COR-L47 (cell line): ENCODE results near the gene MRPL39.
"Not testable (repeated sequence)": the region's sequence is repeated elsewhere in the genome, so short reads cannot be mapped to it uniquely, and the experiment has no call there.

Experiments used
- DNase-seq: peaks from one replicate; lab custom pipeline; 2025; lab: John Stamatoyannopoulos, UW

The MRPL39 gene

GRCh38 chr21:25607151-25608043 is at the start of gene MRPL39:
TSS of gene MRPL39 (minus strand) at chr21:25607481. CDS start at chr21:25607475, 6 bp downstream.
- DNase-seq = peak; percentile 85

- no peak for DNase-seq
Measured at GRCh38 chr21:25656412-25656811, 49.1 kb upstream of the MRPL39 start.

GRCh38 chr21:25649146-25649545 is 41.9 kb upstream of the MRPL39 start:
- DNase-seq = no peak

GRCh38 chr21:25647647-25648046 is 40.4 kb upstream of the MRPL39 start:
- no peak for DNase-seq

GRCh38 chr21:25646474-25646873 is 39.2 kb upstream of the MRPL39 start:
- DNase-seq = no peak

GRCh38 chr21:25643486-25643885 is 36.2 kb upstream of the MRPL39 start:
- no peak for DNase-seq

GRCh38 chr21:25640943-25641292 is 33.6 kb upstream of the MRPL39 start:
- no peak for DNase-seq

- DNase-seq = peak; percentile 8
Measured at GRCh38 chr21:25640202-25640942, 33.1 kb upstream of the MRPL39 start.

GRCh38 chr21:25639551-25640201 is 32.4 kb upstream of the MRPL39 start:
- peak; percentile 36 for DNase-seq

- DNase-seq = peak; percentile 32
Measured at GRCh38 chr21:25638660-25639550, 31.6 kb upstream of the MRPL39 start, which contains the start of gene JAM2. TSS of gene JAM2 (plus strand) at chr21:25639258. CDS start at chr21:25639822, 564 bp downstream.

GRCh38 chr21:25637851-25638659 is 30.8 kb upstream of the MRPL39 start:
- no peak for DNase-seq

- no peak for DNase-seq
Measured at GRCh38 chr21:25636727-25637126, 29.4 kb upstream of the MRPL39 start.

- DNase-seq = no peak
Measured at GRCh38 chr21:25635310-25635709, 28.0 kb upstream of the MRPL39 start.

- no peak for DNase-seq
Measured at GRCh38 chr21:25632296-25632695, 25.0 kb upstream of the MRPL39 start.

GRCh38 chr21:25626757-25627156 is 19.5 kb upstream of the MRPL39 start:
- peak; percentile 15 for DNase-seq

- not testable (repeated sequence) for DNase-seq
Measured at GRCh38 chr21:25625776-25626555, 18.7 kb upstream of the MRPL39 start.

GRCh38 chr21:25625036-25625435 is 17.8 kb upstream of the MRPL39 start:
- no peak for DNase-seq

- no peak for DNase-seq
Measured at GRCh38 chr21:25624511-25624910, 17.2 kb upstream of the MRPL39 start.

GRCh38 chr21:25619198-25619597 is 11.9 kb upstream of the MRPL39 start:
- no peak for DNase-seq

- DNase-seq = no peak
Measured at GRCh38 chr21:25615880-25616279, 8.6 kb upstream of the MRPL39 start.
